ENCODE results near the gene ZFYVE9.

DNA sequence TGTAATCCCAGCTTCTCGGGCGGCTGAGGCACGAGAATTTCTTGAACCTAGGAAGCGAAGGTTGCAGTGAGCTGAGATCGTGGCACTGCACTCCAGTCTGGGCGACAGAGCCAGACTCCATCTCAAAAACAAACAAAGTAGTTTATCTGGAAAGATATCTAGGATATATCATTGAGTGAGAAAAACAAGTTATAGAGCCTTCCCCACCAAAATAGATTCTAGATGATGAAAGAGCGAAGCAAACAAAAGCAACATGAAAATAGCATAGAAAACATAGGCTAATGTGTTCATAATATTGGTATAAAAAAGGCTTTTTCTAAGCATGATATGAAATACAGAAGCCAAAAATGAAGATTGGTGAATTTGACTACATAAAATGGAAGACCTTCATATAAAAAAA lies 52.1 kb downstream of the ZFYVE9 start:
- no peak for TF ChIP-seq CTCF (conservative IDR thresholded peaks at IDR 0.05; ENCODE audit: low read length)
- TF ChIP-seq EZH2phosphoT487 (IDR thresholded peaks at IDR 0.05; ENCODE audit: borderline replicate concordance): no peak

Data from Loucy (cell line).